GM23338 (cell line): ENCODE measurements around the gene PLIN4. TPM values are rescaled to one million over a fixed set of nuclear protein-coding genes. Genes with fewer than 3 reads are reported as not detected.

Experiments used
- EZH2 ChIP-seq: fragments of 200-600 bp; sonication (generic); IDR thresholded peaks from one replicate; pipeline ENCODE4 v1.8.0; 2017; ENCODE audit warnings: antibody characterized with exemption, mild to moderate bottlenecking, low read depth; ENCODE audit not compliant: unreplicated experiment
- EZH2phosphoT487 ChIP-seq: fragments of 200-600 bp; sonication (generic); IDR thresholded peaks from one replicate; pipeline ENCODE4 v1.8.1; 2018; ENCODE audit warnings: antibody characterized with exemption; ENCODE audit not compliant: unreplicated experiment
- JUNB ChIP-seq: IDR thresholded peaks from one replicate; pipeline ENCODE4 v1.6.1; 2016; ENCODE audit warnings: antibody characterized with exemption; ENCODE audit not compliant: unreplicated experiment
- NANOG ChIP-seq: IDR thresholded peaks from 2 replicates; pipeline ENCODE4 v1.6.1; 2016; ENCODE audit warnings: antibody characterized with exemption, borderline replicate concordance
- STAT1 ChIP-seq: IDR thresholded peaks from one replicate; pipeline ENCODE4 v1.6.1; 2016; ENCODE audit warnings: antibody characterized with exemption; ENCODE audit not compliant: unreplicated experiment
- ZNF331 ChIP-seq: fragments of 250-450 bp; sonication (Bioruptor Pico); IDR thresholded peaks from 2 replicates; pipeline ENCODE4 v1.5.0; 2020; ENCODE audit warnings: low read depth, mild to moderate bottlenecking, moderate library complexity
- polyA plus RNA-seq: library from polyadenylated mRNA; unstranded; fragments of >200 nt; fragmentation: Nextera tagmentation; extraction: Ambion mirVana; gene quantifications from 2 replicates; pipeline ENCODE4 v1.2.1, GENCODE V29; 2016
- total RNA-seq: library from RNA; depleted of rRNA; stranded (reverse); fragments of >200 nt; shearing (Covaris generic); gene quantifications from 2 replicates; pipeline ENCODE4 v1.2.3, GENCODE V29; 2014
- TF ChIP-seq, protein P1 (sequence below): fragments of 250-450 bp; sonication (Bioruptor Pico); IDR thresholded peaks from 2 replicates; pipeline ENCODE4 v1.5.0; 2020; ENCODE audit warnings: mild to moderate bottlenecking, moderate library complexity
- TF ChIP-seq, protein P2 (sequence below), 2 experiments: fragments of 200-600 bp in 1 of 2; sonication (generic) in 1 of 2; conservative IDR thresholded peaks; 2 replicates each; pipeline versions ENCODE4 v1.5.1 to v1.6.1; 2016 to 2017; ENCODE audit warnings: antibody characterized with exemption in 2 of 2, low read depth in 2 of 2, mild to moderate bottlenecking in 2 of 2, moderate library complexity in 1 of 2
- TF ChIP-seq, protein P3 (sequence below): IDR thresholded peaks from 2 replicates; pipeline ENCODE4 v1.6.1; 2016; ENCODE audit warnings: antibody characterized with exemption

The PLIN4 gene
- total and polyA plus RNA-seq, 2 experiments from 2014 or later = 0.19 to 0.59 TPM

DNA sequence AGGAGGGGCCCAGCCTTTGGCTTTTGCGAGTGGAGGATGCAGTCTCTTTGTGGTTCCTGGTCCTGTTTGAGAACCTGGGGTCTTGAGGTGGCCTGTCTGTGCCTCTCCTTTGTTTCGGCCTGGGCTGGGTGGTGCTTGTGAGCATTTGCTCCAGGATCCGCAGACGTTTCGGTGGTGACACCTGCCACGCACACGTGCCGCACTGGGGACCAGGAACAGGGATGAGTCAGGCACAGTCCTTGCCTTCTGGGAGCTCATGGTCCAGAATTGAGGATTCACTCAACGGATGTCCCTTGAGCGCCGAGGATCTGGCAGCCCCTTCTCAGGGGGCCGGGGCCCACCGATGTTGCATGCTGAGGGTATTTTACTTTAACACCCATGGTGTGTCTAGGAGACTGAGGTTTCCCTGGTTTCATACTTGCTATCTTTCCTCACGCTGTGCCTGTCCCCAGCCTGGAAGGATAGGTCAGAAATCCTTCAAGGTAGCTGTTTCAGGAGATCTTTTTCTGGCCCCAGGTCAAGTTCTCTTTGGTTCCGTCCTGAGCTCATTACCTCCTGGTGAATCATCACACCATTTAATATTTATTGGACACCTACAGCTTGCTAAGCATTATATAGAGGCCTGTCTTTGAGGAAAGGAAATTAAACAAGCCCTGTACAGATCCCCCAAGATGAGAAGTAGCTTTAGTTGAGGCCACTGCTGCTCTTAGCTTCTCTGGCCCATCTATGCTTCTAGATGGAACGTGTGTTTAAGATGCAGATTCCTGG is 41.1 kb downstream of the PLIN4 start (continued):
- TF ChIP-seq, protein P1, sequence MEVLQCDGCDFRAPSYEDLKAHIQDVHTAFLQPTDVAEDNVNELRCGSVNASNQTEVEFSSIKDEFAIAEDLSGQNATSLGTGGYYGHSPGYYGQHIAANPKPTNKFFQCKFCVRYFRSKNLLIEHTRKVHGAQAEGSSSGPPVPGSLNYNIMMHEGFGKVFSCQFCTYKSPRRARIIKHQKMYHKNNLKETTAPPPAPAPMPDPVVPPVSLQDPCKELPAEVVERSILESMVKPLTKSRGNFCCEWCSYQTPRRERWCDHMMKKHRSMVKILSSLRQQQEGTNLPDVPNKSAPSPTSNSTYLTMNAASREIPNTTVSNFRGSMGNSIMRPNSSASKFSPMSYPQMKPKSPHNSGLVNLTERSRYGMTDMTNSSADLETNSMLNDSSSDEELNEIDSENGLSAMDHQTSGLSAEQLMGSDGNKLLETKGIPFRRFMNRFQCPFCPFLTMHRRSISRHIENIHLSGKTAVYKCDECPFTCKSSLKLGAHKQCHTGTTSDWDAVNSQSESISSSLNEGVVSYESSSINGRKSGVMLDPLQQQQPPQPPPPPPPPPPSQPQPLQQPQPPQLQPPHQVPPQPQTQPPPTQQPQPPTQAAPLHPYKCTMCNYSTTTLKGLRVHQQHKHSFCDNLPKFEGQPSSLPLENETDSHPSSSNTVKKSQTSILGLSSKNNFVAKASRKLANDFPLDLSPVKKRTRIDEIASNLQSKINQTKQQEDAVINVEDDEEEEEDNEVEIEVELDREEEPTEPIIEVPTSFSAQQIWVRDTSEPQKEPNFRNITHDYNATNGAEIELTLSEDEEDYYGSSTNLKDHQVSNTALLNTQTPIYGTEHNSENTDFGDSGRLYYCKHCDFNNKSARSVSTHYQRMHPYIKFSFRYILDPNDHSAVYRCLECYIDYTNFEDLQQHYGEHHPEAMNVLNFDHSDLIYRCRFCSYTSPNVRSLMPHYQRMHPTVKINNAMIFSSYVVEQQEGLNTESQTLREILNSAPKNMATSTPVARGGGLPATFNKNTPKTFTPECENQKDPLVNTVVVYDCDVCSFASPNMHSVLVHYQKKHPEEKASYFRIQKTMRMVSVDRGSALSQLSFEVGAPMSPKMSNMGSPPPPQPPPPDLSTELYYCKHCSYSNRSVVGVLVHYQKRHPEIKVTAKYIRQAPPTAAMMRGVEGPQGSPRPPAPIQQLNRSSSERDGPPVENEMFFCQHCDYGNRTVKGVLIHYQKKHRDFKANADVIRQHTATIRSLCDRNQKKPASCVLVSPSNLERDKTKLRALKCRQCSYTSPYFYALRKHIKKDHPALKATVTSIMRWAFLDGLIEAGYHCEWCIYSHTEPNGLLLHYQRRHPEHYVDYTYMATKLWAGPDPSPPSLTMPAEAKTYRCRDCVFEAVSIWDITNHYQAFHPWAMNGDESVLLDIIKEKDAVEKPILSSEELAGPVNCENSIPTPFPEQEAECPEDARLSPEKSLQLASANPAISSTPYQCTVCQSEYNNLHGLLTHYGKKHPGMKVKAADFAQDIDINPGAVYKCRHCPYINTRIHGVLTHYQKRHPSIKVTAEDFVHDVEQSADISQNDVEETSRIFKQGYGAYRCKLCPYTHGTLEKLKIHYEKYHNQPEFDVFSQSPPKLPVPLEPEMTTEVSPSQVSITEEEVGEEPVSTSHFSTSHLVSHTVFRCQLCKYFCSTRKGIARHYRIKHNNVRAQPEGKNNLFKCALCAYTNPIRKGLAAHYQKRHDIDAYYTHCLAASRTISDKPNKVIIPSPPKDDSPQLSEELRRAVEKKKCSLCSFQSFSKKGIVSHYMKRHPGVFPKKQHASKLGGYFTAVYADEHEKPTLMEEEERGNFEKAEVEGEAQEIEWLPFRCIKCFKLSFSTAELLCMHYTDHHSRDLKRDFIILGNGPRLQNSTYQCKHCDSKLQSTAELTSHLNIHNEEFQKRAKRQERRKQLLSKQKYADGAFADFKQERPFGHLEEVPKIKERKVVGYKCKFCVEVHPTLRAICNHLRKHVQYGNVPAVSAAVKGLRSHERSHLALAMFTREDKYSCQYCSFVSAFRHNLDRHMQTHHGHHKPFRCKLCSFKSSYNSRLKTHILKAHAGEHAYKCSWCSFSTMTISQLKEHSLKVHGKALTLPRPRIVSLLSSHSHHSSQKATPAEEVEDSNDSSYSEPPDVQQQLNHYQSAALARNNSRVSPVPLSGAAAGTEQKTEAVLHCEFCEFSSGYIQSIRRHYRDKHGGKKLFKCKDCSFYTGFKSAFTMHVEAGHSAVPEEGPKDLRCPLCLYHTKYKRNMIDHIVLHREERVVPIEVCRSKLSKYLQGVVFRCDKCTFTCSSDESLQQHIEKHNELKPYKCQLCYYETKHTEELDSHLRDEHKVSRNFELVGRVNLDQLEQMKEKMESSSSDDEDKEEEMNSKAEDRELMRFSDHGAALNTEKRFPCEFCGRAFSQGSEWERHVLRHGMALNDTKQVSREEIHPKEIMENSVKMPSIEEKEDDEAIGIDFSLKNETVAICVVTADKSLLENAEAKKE (CRISPR knock-in tag) = no peak
- no peak for TF ChIP-seq EZH2phosphoT487
- TF ChIP-seq, protein P2, sequence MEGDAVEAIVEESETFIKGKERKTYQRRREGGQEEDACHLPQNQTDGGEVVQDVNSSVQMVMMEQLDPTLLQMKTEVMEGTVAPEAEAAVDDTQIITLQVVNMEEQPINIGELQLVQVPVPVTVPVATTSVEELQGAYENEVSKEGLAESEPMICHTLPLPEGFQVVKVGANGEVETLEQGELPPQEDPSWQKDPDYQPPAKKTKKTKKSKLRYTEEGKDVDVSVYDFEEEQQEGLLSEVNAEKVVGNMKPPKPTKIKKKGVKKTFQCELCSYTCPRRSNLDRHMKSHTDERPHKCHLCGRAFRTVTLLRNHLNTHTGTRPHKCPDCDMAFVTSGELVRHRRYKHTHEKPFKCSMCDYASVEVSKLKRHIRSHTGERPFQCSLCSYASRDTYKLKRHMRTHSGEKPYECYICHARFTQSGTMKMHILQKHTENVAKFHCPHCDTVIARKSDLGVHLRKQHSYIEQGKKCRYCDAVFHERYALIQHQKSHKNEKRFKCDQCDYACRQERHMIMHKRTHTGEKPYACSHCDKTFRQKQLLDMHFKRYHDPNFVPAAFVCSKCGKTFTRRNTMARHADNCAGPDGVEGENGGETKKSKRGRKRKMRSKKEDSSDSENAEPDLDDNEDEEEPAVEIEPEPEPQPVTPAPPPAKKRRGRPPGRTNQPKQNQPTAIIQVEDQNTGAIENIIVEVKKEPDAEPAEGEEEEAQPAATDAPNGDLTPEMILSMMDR (conservative IDR thresholded peaks at IDR 0.05; ENCODE audit: low read depth in 2 of 2) = no peak
- TF ChIP-seq EZH2 = no peak
- no peak for TF ChIP-seq JUNB
- TF ChIP-seq, protein P3, sequence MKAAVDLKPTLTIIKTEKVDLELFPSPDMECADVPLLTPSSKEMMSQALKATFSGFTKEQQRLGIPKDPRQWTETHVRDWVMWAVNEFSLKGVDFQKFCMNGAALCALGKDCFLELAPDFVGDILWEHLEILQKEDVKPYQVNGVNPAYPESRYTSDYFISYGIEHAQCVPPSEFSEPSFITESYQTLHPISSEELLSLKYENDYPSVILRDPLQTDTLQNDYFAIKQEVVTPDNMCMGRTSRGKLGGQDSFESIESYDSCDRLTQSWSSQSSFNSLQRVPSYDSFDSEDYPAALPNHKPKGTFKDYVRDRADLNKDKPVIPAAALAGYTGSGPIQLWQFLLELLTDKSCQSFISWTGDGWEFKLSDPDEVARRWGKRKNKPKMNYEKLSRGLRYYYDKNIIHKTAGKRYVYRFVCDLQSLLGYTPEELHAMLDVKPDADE = no peak
- TF ChIP-seq STAT1 = no peak
- no peak for TF ChIP-seq ZNF331
- TF ChIP-seq NANOG = no peak
